ENCODE results near the gene UBE2H.
"Not testable (repeated sequence)": the region's sequence is repeated elsewhere in the genome, so short reads cannot be mapped to it uniquely, and the experiment has no call there.

The UBE2H gene

GRCh38 chr7:129843978-129844840, 108.6 kb downstream of the UBE2H start:
- H3K4me3 ChIP-seq (ENCODE audit: low read depth, low read length) = 0 out of 2 replicates have a peak overlapping the region, but pooled peaks have one; percentile 12

GRCh38 chr7:129843365-129843898, 109.3 kb downstream of the UBE2H start:
- 0 out of 2 replicates have a peak overlapping the region, but pooled peaks have one; percentile 12 for H3K4me3 ChIP-seq (ENCODE audit: low read depth, low read length)
- H3K4me1 ChIP-seq (ENCODE audit: control insufficient read depth, insufficient read depth, low read length) = peaks cover 20% of the 10 kb centered on the region
- H3K9ac ChIP-seq (ENCODE audit: low read length) = peak overlapping the region; percentile 10
- no peaks in the 10 kb centered on the region; the same call in 1 of the 2 replicates for H3K36me3 ChIP-seq (ENCODE audit: control insufficient read depth, insufficient read depth, low read length)
- peak overlapping the region; percentile 78 for H3K27ac ChIP-seq (ENCODE audit: low read depth, low read length)
- H3K27me3 ChIP-seq (ENCODE audit: control insufficient read depth, insufficient read depth, low read length) = no peaks in the 10 kb centered on the region
- no peaks in the 10 kb centered on the region for H3K9me3 ChIP-seq (ENCODE audit: control insufficient read depth, insufficient read depth, low read depth, low read length)

More at GRCh38 chr7:129843978-129844840, 108.6 kb downstream of the UBE2H start:
- Histone ChIP-seq H3K36me3 (ENCODE audit: control insufficient read depth, insufficient read depth, low read length) (no peaks in the 10 kb centered on the region), H3K27me3 (ENCODE audit: control insufficient read depth, insufficient read depth, low read length) (no peaks in the 10 kb centered on the region), H3K27ac (ENCODE audit: low read depth, low read length) (peak overlapping the region; percentile 78), H3K4me1 (ENCODE audit: control insufficient read depth, insufficient read depth, low read length) (peaks cover 20% of the 10 kb centered on the region), H3K9ac (ENCODE audit: low read length) (no peak overlapping the region), H3K9me3 (ENCODE audit: control insufficient read depth, insufficient read depth, low read depth, low read length) (no peaks in the 10 kb centered on the region)

GRCh38 chr7:129841465-129841864, 111.3 kb downstream of the UBE2H start:
- Histone ChIP-seq H3K4me1 (ENCODE audit: control insufficient read depth, insufficient read depth, low read length) (peaks cover 34% of the 10 kb centered on the region), H3K27me3 (ENCODE audit: control insufficient read depth, insufficient read depth, low read length) (no peaks in the 10 kb centered on the region), H3K4me3 (ENCODE audit: low read depth, low read length) (no peak overlapping the region), H3K9me3 (ENCODE audit: control insufficient read depth, insufficient read depth, low read depth, low read length) (no peaks in the 10 kb centered on the region), H3K36me3 (ENCODE audit: control insufficient read depth, insufficient read depth, low read length) (no peaks in the 10 kb centered on the region; the same call in 1 of the 2 replicates), H3K9ac (ENCODE audit: low read length) (no peak overlapping the region), H3K27ac (ENCODE audit: low read depth, low read length) (no peak overlapping the region)

DNA sequence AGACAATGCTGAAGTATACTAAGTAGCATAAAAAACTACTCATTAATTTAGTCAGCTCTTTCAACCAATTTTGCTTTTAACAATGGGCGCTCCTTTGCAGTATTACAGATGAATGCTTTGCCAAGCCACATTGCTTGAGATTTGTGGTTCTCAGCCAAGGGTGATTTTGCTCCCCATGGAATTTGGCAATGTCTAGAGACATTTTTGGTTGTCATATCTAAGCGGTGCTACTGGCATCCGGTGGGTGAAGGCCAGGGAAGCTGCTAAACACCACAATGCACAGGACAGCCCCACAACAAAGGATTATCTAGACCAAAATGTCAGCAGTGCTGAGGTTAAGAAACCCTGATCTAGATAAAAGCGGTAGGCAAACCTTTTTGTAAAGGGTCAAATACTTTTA, 112.0 kb downstream of the UBE2H start:
- no peak overlapping the region for H3K4me3 ChIP-seq (ENCODE audit: low read depth, low read length)
- no peak overlapping the region for H3K27ac ChIP-seq (ENCODE audit: low read depth, low read length)
- H3K27me3 ChIP-seq (ENCODE audit: control insufficient read depth, insufficient read depth, low read length) = no peaks in the 10 kb centered on the region
- H3K9me3 ChIP-seq (ENCODE audit: control insufficient read depth, insufficient read depth, low read depth, low read length) = no peaks in the 10 kb centered on the region
- H3K36me3 ChIP-seq (ENCODE audit: control insufficient read depth, insufficient read depth, low read length) = no peaks in the 10 kb centered on the region; the same call in 1 of the 2 replicates
- no peak overlapping the region for H3K9ac ChIP-seq (ENCODE audit: low read length)
- H3K4me1 ChIP-seq (ENCODE audit: control insufficient read depth, insufficient read depth, low read length) = peaks cover 41% of the 10 kb centered on the region

DNA sequence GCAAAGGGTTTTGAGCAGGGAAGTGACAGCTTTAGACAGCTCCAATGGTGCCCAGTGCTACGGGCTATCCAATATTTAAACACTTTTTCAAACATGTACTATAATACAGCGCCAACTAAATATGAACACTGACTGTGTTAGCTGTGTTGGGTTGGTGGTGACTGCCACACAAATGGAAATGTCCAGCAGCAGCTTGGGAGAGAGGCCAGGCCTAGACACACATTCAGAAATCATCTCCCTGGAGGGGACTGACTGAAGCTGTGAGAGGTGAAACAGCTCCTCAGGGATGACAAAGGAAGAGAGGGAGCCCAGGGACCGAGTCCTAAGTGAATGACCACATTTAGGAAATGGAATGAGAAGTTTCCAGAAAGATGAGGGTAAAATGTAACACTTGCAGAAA, 115.8 kb downstream of the UBE2H start:
- Histone ChIP-seq H3K4me3 (ENCODE audit: low read depth, low read length) (no peak overlapping the region), H3K4me1 (ENCODE audit: control insufficient read depth, insufficient read depth, low read length) (peaks cover 38% of the 10 kb centered on the region), H3K27me3 (ENCODE audit: control insufficient read depth, insufficient read depth, low read length) (no peaks in the 10 kb centered on the region), H3K27ac (ENCODE audit: low read depth, low read length) (peak overlapping the region; percentile 38; the same call in 1 of the 2 replicates), H3K9ac (ENCODE audit: low read length) (no peak overlapping the region), H3K36me3 (ENCODE audit: control insufficient read depth, insufficient read depth, low read length) (no peaks in the 10 kb centered on the region; the same call in 1 of the 2 replicates), H3K9me3 (ENCODE audit: control insufficient read depth, insufficient read depth, low read depth, low read length) (no peaks in the 10 kb centered on the region)

GRCh38 chr7:129835569-129835968, 117.2 kb downstream of the UBE2H start:
- H3K27ac ChIP-seq (ENCODE audit: low read depth, low read length) = no peak overlapping the region
- no peak overlapping the region for H3K4me3 ChIP-seq (ENCODE audit: low read depth, low read length)
- H3K27me3 ChIP-seq (ENCODE audit: control insufficient read depth, insufficient read depth, low read length) = no peaks in the 10 kb centered on the region
- H3K9ac ChIP-seq (ENCODE audit: low read length) = no peak overlapping the region
- H3K4me1 ChIP-seq (ENCODE audit: control insufficient read depth, insufficient read depth, low read length) = peaks cover 52% of the 10 kb centered on the region
- no peaks in the 10 kb centered on the region for H3K9me3 ChIP-seq (ENCODE audit: control insufficient read depth, insufficient read depth, low read depth, low read length)
- no peaks in the 10 kb centered on the region; the same call in 1 of the 2 replicates for H3K36me3 ChIP-seq (ENCODE audit: control insufficient read depth, insufficient read depth, low read length)

GRCh38 chr7:129833353-129833752, 119.4 kb downstream of the UBE2H start:
- peaks cover 67% of the 10 kb centered on the region for H3K4me1 ChIP-seq (ENCODE audit: control insufficient read depth, insufficient read depth, low read length)
- H3K4me3 ChIP-seq (ENCODE audit: low read depth, low read length); H3K36me3 ChIP-seq (ENCODE audit: control insufficient read depth, insufficient read depth, low read length); H3K9me3 ChIP-seq (ENCODE audit: control insufficient read depth, insufficient read depth, low read depth, low read length); H3K9ac ChIP-seq (ENCODE audit: low read length); H3K27ac ChIP-seq (ENCODE audit: low read depth, low read length); H3K27me3 ChIP-seq (ENCODE audit: control insufficient read depth, insufficient read depth, low read length): not testable (repeated sequence)

GRCh38 chr7:129832701-129833227, 120.0 kb downstream of the UBE2H start:
- H3K9ac ChIP-seq (ENCODE audit: low read length) = no peak overlapping the region
- no peaks in the 10 kb centered on the region for H3K27me3 ChIP-seq (ENCODE audit: control insufficient read depth, insufficient read depth, low read length)
- peaks cover 62% of the 10 kb centered on the region for H3K4me1 ChIP-seq (ENCODE audit: control insufficient read depth, insufficient read depth, low read length)
- H3K4me3 ChIP-seq (ENCODE audit: low read depth, low read length) = no peak overlapping the region
- H3K27ac ChIP-seq (ENCODE audit: low read depth, low read length) = no peak overlapping the region
- no peaks in the 10 kb centered on the region for H3K9me3 ChIP-seq (ENCODE audit: control insufficient read depth, insufficient read depth, low read depth, low read length)
- no peaks in the 10 kb centered on the region; the same call in 1 of the 2 replicates for H3K36me3 ChIP-seq (ENCODE audit: control insufficient read depth, insufficient read depth, low read length)

- Histone ChIP-seq H3K9me3 (ENCODE audit: control insufficient read depth, insufficient read depth, low read depth, low read length) (no peaks in the 10 kb centered on the region), H3K9ac (ENCODE audit: low read length) (no peak overlapping the region), H3K36me3 (ENCODE audit: control insufficient read depth, insufficient read depth, low read length) (no peaks in the 10 kb centered on the region; the same call in 1 of the 2 replicates), H3K4me3 (ENCODE audit: low read depth, low read length) (no peak overlapping the region), H3K27me3 (ENCODE audit: control insufficient read depth, insufficient read depth, low read length) (no peaks in the 10 kb centered on the region), H3K27ac (ENCODE audit: low read depth, low read length) (no peak overlapping the region), H3K4me1 (ENCODE audit: control insufficient read depth, insufficient read depth, low read length) (peaks cover 59% of the 10 kb centered on the region)
These were observed 120.5 kb downstream of the UBE2H start for GRCh38 chr7:129832282-129832681.

- H3K4me1 ChIP-seq (ENCODE audit: control insufficient read depth, insufficient read depth, low read length) = peaks cover 53% of the 10 kb centered on the region
- H3K9ac ChIP-seq (ENCODE audit: low read length) = peak overlapping the region; percentile 33
- no peak overlapping the region for H3K27ac ChIP-seq (ENCODE audit: low read depth, low read length)
- no peak overlapping the region for H3K4me3 ChIP-seq (ENCODE audit: low read depth, low read length)
- no peaks in the 10 kb centered on the region for H3K9me3 ChIP-seq (ENCODE audit: control insufficient read depth, insufficient read depth, low read depth, low read length)
- no peaks in the 10 kb centered on the region for H3K36me3 ChIP-seq (ENCODE audit: control insufficient read depth, insufficient read depth, low read length)
- no peaks in the 10 kb centered on the region for H3K27me3 ChIP-seq (ENCODE audit: control insufficient read depth, insufficient read depth, low read length)
These were observed 121.2 kb downstream of the UBE2H start for GRCh38 chr7:129831424-129832058.

All from HUES6 (cell line).